ENCODE data around the gene DESI1. TPM values are rescaled to one million over a fixed set of nuclear protein-coding genes. Genes with fewer than 3 reads are reported as not detected.
"Not testable (repeated sequence)": the region's sequence is repeated elsewhere in the genome, so short reads cannot be mapped to it uniquely, and the experiment has no call there.

Gene DESI1
- total RNA-seq, 1 donor from 2014 or later, result 37.4 TPM

DNA sequence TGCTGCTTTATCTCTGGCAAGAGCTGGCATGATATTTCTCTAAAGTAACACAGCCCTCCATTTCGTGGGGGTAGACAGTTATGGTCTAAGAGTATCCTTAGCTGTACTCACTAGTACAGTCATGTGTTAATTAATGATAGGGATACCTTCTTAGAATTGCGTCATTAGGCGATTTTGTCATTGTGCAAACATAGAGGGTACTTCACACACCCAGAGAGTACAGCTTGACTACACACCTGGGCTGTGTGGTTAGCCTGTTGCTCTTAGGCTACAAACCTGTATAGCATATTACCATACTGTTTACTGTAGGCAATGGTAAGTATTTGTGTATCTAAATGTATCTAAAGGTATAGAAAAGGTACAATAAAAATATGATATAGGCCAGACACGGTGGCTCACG, 17.3 kb upstream of the DESI1 start:
- no peaks in the 10 kb centered on the region for H3K9me3 Mint-ChIP-seq (ENCODE audit: low read depth)
- TF ChIP-seq, protein P1, sequence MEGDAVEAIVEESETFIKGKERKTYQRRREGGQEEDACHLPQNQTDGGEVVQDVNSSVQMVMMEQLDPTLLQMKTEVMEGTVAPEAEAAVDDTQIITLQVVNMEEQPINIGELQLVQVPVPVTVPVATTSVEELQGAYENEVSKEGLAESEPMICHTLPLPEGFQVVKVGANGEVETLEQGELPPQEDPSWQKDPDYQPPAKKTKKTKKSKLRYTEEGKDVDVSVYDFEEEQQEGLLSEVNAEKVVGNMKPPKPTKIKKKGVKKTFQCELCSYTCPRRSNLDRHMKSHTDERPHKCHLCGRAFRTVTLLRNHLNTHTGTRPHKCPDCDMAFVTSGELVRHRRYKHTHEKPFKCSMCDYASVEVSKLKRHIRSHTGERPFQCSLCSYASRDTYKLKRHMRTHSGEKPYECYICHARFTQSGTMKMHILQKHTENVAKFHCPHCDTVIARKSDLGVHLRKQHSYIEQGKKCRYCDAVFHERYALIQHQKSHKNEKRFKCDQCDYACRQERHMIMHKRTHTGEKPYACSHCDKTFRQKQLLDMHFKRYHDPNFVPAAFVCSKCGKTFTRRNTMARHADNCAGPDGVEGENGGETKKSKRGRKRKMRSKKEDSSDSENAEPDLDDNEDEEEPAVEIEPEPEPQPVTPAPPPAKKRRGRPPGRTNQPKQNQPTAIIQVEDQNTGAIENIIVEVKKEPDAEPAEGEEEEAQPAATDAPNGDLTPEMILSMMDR (IDR thresholded peaks at IDR 0.05; ENCODE audit: unreplicated experiment), result no peak
- no peaks in the 10 kb centered on the region for H3K27me3 Mint-ChIP-seq
- no peak for DNase-seq (ENCODE audit: low spot score, unreplicated experiment)
- H3K27ac Mint-ChIP-seq, result no peak overlapping the region
- H3K4me3 Mint-ChIP-seq (ENCODE audit: low read depth), result no peak overlapping the region
- H3K36me3 Mint-ChIP-seq (ENCODE audit: insufficient read depth), result peaks cover 36% of the 10 kb centered on the region
- H3K4me1 Mint-ChIP-seq (ENCODE audit: low read depth), result no peaks in the 10 kb centered on the region

GRCh38 chr22:41637623-41638022, 16.8 kb upstream of the DESI1 start:
- peaks cover 32% of the 10 kb centered on the region for H3K36me3 Mint-ChIP-seq (ENCODE audit: insufficient read depth)
- H3K27ac Mint-ChIP-seq; H3K4me3 Mint-ChIP-seq (ENCODE audit: low read depth); H3K27me3 Mint-ChIP-seq; DNase-seq (ENCODE audit: low spot score, unreplicated experiment); H3K4me1 Mint-ChIP-seq (ENCODE audit: low read depth); H3K9me3 Mint-ChIP-seq (ENCODE audit: low read depth): not testable (repeated sequence)

- Mint-ChIP-seq H3K9me3 (ENCODE audit: low read depth) (no peaks in the 10 kb centered on the region), H3K4me1 (ENCODE audit: low read depth) (no peaks in the 10 kb centered on the region), H3K4me3 (ENCODE audit: low read depth) (no peak overlapping the region), H3K27me3 (no peaks in the 10 kb centered on the region), H3K27ac (no peak overlapping the region), H3K36me3 (ENCODE audit: insufficient read depth) (peaks cover 30% of the 10 kb centered on the region)
- TF ChIP-seq, protein P1 (IDR thresholded peaks at IDR 0.05; ENCODE audit: unreplicated experiment), result no peak
- DNase-seq (ENCODE audit: low spot score, unreplicated experiment), result no peak
Observed at GRCh38 chr22:41636467-41636866, 15.6 kb upstream of the DESI1 start.

- peaks cover 31% of the 10 kb centered on the region for H3K36me3 Mint-ChIP-seq (ENCODE audit: insufficient read depth)
- H3K4me1 Mint-ChIP-seq (ENCODE audit: low read depth), result not testable (repeated sequence)
Observed at GRCh38 chr22:41634610-41635009, 13.8 kb upstream of the DESI1 start.

DNA sequence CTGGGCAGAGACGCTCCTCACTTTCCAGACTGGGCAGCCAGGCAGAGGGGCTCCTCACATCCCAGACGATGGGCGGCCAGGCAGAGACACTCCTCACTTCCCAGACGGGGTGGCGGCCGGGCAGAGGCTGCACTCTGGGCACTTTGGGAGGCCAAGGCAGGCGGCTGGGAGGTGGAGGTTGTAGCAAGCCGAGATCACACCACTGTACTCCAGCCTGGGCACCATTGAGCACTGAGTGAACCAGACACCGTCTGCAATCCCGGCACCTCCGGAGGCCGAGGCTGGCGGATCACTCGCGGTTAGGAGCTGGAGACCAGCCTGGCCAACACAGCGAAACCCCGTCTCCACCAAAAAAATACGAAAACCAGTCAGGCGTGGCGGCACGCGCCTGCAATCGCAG, 10.8 kb upstream of the DESI1 start:
- not testable (repeated sequence) for H3K4me1 Mint-ChIP-seq (ENCODE audit: low read depth); H3K4me3 Mint-ChIP-seq (ENCODE audit: low read depth); H3K9me3 Mint-ChIP-seq (ENCODE audit: low read depth); H3K27me3 Mint-ChIP-seq; H3K27ac Mint-ChIP-seq; DNase-seq (ENCODE audit: low spot score, unreplicated experiment)
- peaks cover 52% of the 10 kb centered on the region for H3K36me3 Mint-ChIP-seq (ENCODE audit: insufficient read depth)

More at GRCh38 chr22:41634610-41635009, 13.8 kb upstream of the DESI1 start:
- not testable (repeated sequence) for H3K27me3 Mint-ChIP-seq; H3K27ac Mint-ChIP-seq; H3K9me3 Mint-ChIP-seq (ENCODE audit: low read depth); DNase-seq (ENCODE audit: low spot score, unreplicated experiment); H3K4me3 Mint-ChIP-seq (ENCODE audit: low read depth)

- not testable (repeated sequence) for H3K4me1 Mint-ChIP-seq (ENCODE audit: low read depth); DNase-seq (ENCODE audit: low spot score, unreplicated experiment); H3K27ac Mint-ChIP-seq; H3K4me3 Mint-ChIP-seq (ENCODE audit: low read depth); H3K9me3 Mint-ChIP-seq (ENCODE audit: low read depth); H3K27me3 Mint-ChIP-seq
- peaks cover 50% of the 10 kb centered on the region for H3K36me3 Mint-ChIP-seq (ENCODE audit: insufficient read depth)
Observed at GRCh38 chr22:41631115-41631514, 10.3 kb upstream of the DESI1 start.

- Mint-ChIP-seq H3K4me1 (ENCODE audit: low read depth) (peaks cover 9% of the 10 kb centered on the region), H3K27ac (no peak overlapping the region), H3K9me3 (ENCODE audit: low read depth) (peaks cover 4% of the 10 kb centered on the region), H3K27me3 (no peaks in the 10 kb centered on the region), H3K4me3 (ENCODE audit: low read depth) (no peak overlapping the region), H3K36me3 (ENCODE audit: insufficient read depth) (peaks cover 42% of the 10 kb centered on the region)
- no peak for DNase-seq (ENCODE audit: low spot score, unreplicated experiment)
- TF ChIP-seq, protein P1 (IDR thresholded peaks at IDR 0.05; ENCODE audit: unreplicated experiment), result no peak
Observed at GRCh38 chr22:41625577-41625976, 4.7 kb upstream of the DESI1 start.

Measured in progenitor cell of endocrine pancreas (in vitro differentiated cells).